HG02852 (cell line): ENCODE results near the gene TRAF7.
A peak's percentile ranks its signal among the peaks of the same experiment; 100 is the strongest.

ENCODE experiments used
- ATAC-seq: cut with Tn5 transposase; IDR thresholded peaks from one replicate; pipeline ENCODE4 v1.9.1; 2021; ENCODE audit warnings: mild to moderate bottlenecking, moderate library complexity; ENCODE audit not compliant: unreplicated experiment

The TRAF7 gene

GRCh38 chr16:2212362-2213324, 57.1 kb downstream of the TRAF7 start:
- no peak for ATAC-seq

- peak; percentile 5 for ATAC-seq
These were observed 58.5 kb downstream of the TRAF7 start for GRCh38 chr16:2213817-2214718.

GRCh38 chr16:2214719-2214968, 59.1 kb downstream of the TRAF7 start, which contains the start of gene PGP:
Gene PGP (minus strand): TSS chr16:2214840. CDS start chr16:2214777, 63 bp downstream.
- ATAC-seq = peak; percentile 87

GRCh38 chr16:2216330-2216729, 60.7 kb downstream of the TRAF7 start:
- no peak for ATAC-seq

- peak; percentile 92 for ATAC-seq
These were observed 67.8 kb downstream of the TRAF7 start, which contains the start of gene E4F1 for GRCh38 chr16:2223221-2223941. Gene E4F1 (plus strand): TSS chr16:2223591. CDS start chr16:2223614, 23 bp downstream.

GRCh38 chr16:2223942-2224486, 68.4 kb downstream of the TRAF7 start:
- peak; percentile 26 for ATAC-seq

- no peak for ATAC-seq
These were observed 70.7 kb downstream of the TRAF7 start for GRCh38 chr16:2226245-2226793.

- no peak for ATAC-seq
These were observed 71.3 kb downstream of the TRAF7 start for GRCh38 chr16:2226918-2227317.
